GM10266 (cell line): ENCODE measurements around the gene DHCR24.

Source experiments
- DNase-seq: peaks from one replicate; pipeline ENCODE4 v3.0.0; 2012; ENCODE audit errors: extremely low spot score
- CTCF ChIP-seq: IDR thresholded peaks from 2 replicates; pipeline ENCODE4 v1.5.1; 2012; ENCODE audit warnings: mild to moderate bottlenecking, low read depth; ENCODE audit not compliant: control insufficient read depth, insufficient read depth; ENCODE audit errors: missing control alignments

The DHCR24 gene

GRCh38 chr1:54904476-54905048 is 17.6 kb upstream of the DHCR24 start:
- TF ChIP-seq CTCF = no peak
- DNase-seq = no peak

- TF ChIP-seq CTCF = no peak
- peak; percentile 5 for DNase-seq
These were observed 7.3 kb upstream of the DHCR24 start for GRCh38 chr1:54894271-54894670.

- peak; percentile 0 for DNase-seq
- no peak for TF ChIP-seq CTCF
These were observed 5.6 kb upstream of the DHCR24 start for GRCh38 chr1:54892586-54892985.

- no peak for DNase-seq
- no peak for TF ChIP-seq CTCF
These were observed 2.2 kb upstream of the DHCR24 start for GRCh38 chr1:54889132-54889725.

- no peak for DNase-seq
- TF ChIP-seq CTCF = no peak
These were observed 1.2 kb upstream of the DHCR24 start for GRCh38 chr1:54888080-54888733.

DNA sequence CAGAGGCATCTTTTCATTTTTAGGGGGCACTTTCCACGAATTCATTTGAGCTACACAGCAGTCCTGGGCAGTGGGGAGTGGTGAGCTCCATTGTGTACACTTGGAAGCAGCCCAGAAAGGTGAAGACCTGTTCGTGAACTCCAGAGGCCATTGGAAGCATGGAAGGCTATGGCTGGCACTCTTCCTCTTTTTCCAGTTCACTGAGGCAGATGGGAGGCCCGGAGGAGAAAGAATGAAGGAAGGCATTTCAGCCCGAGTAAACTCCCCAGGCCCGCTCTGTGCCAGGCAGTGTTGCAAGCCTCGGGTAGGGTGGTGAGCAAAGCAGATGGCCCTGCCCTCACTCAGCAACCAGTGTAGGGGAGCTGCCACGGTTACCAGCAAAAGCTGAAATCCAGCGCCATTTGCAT is 673 bp upstream of the DHCR24 start:
- TF ChIP-seq CTCF = no peak
- no peak for DNase-seq

GRCh38 chr1:54885807-54886723 is 930 bp downstream of the DHCR24 start:
- no peak for TF ChIP-seq CTCF
- no peak for DNase-seq
